Embryonic facial prominence (tissue), 1 donor: Measurements from ENCODE around the gene TFF3.

Source experiments
- DNase-seq: peaks from one replicate; pipeline ENCODE4 v3.0.0-alpha.2; 2016; ENCODE audit errors: extremely low spot score

Gene TFF3

GRCh38 chr21:42346866-42347600 lies 31.8 kb upstream of the TFF3 start:
- no peak for DNase-seq

DNA sequence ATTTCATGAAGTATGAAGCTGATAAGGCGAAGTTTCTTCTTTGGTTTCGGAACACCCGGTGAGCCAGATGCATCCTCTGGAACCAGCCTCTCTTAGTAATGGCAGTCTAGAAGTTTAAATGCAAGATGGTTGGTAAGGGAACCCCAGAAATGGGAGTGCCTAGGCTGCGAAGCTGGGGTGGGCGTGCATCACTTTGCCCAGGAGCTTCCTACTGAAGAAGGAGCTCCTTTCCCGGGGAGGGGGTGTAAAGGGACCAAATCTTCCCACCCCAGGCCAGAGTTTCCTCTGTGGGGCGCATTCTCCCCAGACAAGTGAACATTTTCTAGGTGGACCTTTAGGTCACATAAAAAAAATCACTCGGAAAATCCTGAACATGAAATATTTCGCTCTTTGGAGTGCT lies 31.2 kb upstream of the TFF3 start:
- DNase-seq: no peak

DNA sequence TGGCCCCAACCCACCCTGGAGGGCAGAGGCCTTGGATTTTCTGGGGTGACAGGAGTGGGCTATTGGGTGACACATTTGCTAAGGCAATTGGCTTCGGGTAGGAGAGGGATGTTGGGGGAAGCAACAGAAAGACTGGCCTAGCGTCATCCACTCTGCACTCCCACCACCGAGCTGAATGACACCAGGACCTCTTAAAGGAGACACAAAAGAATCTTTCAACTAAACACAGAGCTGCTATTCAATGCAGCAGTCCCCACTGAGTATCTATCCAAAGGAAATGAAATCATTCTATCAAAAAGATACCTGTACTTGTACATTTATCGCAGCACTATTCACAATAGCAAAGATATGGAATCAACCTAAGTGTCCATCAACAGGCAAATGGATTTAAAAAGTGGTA lies 29.4 kb upstream of the TFF3 start:
- no peak for DNase-seq

DNA sequence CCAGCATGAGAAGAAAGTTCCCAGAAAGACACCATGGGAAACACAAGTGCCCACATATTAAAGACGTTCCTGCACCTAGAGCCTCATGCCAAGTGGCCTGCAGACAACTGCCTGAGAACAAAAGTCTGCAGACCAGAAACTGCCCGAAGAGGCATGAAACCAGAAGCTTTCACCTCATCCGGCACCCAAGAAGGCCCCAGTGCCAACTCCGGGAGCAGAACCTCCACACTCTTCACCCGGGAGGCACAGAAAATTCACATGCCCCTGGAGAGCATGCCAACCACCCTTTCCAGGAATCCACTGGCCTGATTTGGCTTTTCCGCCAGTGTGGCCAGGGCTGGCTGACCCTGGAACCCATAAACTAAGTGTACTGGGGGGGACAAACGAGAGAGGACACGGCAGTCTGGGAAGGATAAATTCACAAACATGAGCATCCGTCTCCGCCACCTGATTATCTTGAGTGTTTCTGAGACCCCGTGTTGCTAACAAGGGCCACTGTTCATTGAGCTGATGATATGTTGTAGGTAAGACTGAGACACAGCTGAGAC lies 28.8 kb upstream of the TFF3 start:
- no peak for DNase-seq

DNA sequence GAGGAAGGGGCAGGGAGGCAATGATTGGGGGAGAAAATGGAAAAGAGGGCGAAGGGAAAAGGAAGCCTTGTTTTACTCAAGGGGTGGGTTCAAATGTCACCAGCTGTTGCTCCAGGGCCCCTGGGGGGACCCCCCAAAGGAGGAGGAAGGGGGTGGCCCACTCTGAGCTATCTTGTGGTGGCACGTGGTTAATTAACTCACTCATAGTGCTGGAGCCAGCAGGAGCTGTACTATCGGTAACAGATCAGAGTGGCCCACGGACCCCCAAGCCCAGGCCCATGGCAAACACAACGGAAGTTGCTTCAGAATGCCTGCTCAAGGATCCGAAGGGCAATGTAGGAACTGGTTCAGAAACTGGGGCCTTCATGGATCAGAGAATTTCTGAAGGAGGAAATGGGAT lies 28.3 kb upstream of the TFF3 start:
- DNase-seq: no peak

- no peak for DNase-seq
These were observed 27.9 kb upstream of the TFF3 start for GRCh38 chr21:42343101-42343500.

- no peak for DNase-seq
These were observed 26.8 kb upstream of the TFF3 start for GRCh38 chr21:42341776-42342542.

DNA sequence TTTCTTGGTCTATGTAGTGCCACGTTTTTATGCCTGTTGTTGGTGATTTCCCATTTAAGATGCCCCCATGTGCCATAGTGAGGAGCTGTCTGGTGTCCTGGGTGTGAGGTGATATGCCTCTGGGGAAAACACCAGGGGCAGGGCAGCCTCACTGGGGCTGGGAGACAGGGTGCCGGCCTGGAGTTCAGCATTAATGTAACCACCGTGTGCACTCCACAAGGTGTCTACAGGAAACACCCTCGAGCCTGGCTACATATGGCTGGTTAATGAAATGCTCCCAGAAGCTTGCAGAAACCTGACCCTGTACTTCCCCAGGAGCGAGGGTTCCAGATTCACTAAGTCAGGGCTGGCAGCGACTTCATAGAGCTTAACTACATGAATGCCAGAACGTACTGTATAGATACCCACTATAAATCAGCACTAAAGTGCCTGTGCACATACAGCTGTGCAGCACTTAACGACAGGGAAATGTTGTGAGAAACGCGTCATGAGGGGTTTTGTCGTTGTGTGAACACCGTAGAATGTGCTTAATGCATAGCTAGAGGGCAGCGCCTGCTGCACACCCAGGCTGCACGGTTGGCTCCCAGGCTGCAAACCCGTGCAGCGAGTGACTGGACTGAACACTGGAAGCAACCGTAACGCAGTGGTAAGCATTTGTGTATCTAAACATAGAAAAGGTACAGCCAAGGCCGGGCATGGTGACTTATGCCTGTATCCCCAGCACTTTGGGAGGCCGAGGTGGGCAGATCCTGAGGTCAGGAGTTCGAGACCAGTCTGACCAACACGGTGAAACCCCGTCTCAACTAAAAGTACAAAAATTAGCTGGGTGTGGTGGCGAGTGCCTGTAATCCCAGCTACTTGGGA lies 25.2 kb upstream of the TFF3 start:
- DNase-seq: no peak

GRCh38 chr21:42338729-42339715 lies 23.8 kb upstream of the TFF3 start:
- DNase-seq: no peak

GRCh38 chr21:42337830-42338728 lies 22.9 kb upstream of the TFF3 start:
- DNase-seq: no peak

DNA sequence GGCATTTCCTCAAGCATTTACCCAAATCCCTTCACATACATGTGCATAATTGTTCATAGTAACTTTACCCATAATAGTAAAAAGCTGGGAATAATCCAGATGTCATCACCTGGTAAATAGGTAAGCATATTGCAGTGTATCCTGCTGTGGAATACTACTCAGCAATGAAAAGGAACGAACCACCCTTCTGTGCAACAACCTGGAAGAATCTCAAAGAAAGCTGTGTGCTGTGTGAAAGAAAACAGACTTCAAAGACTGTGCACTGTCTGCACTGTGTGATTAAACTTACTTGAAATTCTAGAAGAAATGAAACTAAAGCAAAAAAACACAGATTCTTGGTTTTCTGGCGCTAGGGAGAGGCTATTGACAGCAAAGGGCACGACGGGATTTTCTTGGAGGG lies 22.1 kb upstream of the TFF3 start:
- no peak for DNase-seq

GRCh38 chr21:42336054-42336453 lies 20.8 kb upstream of the TFF3 start:
- DNase-seq: no peak

DNA sequence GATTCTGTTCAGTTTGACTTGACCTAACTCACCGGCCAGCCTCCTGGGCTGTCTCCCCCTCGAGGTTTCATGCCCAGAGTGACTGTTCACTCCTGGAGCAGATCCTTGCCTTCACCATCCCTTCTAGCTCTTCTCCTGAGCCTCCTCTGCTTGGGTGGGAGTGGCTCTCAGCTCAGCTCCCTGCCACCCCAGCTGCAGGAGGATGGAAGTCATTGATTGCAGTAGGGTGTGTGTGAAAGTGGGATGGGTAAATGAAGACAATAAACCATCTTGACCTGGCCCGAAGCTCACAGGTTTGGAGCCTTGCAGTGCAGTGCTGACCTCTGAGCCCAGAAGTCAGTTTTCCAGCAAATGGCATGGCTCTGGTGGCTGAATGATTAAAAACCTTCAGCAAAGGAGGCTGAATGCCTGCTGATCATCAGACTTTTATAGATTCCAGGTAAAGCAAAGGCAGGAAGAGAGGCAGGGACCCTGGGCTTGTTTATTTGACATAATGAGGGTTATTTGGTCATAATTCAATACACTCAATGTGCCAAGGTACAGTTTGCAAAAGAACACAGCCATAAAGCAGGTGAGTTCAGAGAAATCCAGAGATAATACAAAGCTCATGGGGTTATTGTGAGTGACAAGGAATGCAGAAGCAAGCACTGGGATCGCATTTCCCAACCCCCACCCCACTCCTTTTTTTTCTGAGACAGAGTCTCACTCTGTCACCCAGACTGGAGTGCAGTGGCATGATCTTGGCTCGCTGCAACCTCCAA lies 17.5 kb upstream of the TFF3 start:
- no peak for DNase-seq

DNA sequence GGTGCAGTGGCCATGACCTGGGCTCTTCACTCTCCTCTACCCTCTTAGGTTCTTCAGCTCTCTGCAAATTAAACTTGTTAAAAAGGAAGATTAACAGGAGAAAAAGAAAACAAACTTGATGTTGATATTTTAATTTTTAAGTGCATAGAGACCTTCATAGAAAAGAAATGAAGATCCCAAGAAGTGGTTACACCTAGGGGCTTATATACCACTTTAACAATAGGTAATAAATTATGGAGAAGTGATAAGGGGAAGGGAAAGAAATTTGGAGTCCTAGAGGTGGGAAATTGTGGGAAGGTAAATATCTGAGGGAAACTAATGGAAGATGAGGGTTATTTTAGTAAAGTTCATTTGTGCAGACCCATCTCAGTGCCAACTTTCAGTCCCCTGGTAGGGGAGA lies 16.5 kb upstream of the TFF3 start:
- no peak for DNase-seq

- no peak for DNase-seq
These were observed 15.5 kb upstream of the TFF3 start for GRCh38 chr21:42330380-42331371.

- DNase-seq: no peak
These were observed 9.7 kb upstream of the TFF3 start for GRCh38 chr21:42324896-42325295.

DNA sequence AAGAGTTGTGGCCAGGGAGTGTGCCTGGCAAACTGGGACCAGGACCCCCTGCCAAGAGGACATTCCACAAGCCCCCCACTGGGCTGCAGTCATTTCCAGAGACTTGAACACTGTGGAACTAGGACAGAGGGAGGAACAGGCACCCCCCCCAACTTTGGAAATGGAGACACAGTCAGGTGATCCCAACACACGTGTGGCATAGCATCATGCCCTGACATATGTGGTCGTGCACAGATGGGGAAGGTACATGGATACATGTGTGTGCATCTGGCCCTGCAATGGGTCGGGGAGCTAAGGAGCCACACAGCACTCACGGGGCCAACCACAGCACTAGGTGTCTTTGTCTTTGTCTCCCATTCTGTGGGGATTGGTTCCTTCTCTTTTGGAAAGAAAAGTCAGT lies 6.6 kb upstream of the TFF3 start:
- DNase-seq: no peak

GRCh38 chr21:42321231-42321630 lies 6.0 kb upstream of the TFF3 start:
- DNase-seq: no peak
